Panc1 (cell line): ENCODE data around the gene NME5. TPM values are rescaled to one million over a fixed set of nuclear protein-coding genes. Genes with fewer than 3 reads are reported as not detected.

Experiments
- ATAC-seq: fragments of 200-7000 bp; cut with Tn5 transposase; 2 replicates; pipeline ENCODE4 v1.9.1; 2020; ENCODE audit warnings: mild to moderate bottlenecking, moderate library complexity
- BruUV-seq: library from RNA; stranded (reverse); fragments of 400-500 nt; replicated peaks from 2 replicates; lab custom pipeline; 2021; lab: Mats Ljungman, UMichigan
- CTCF ChIA-PET: fragments of 300-600 bp; sonication (Branson Sonifier 250); formaldehyde crosslinking; loops from one replicate; lab custom pipeline; 2022; ENCODE audit warnings: antibody characterized with exemption; lab: Charles Lee
- POLR2A ChIA-PET: fragments of 300-600 bp; sonication (Branson Sonifier 250); formaldehyde crosslinking; loops from one replicate; lab custom pipeline; 2022; ENCODE audit warnings: antibody characterized with exemption; lab: Charles Lee
- DNase-seq: peaks from one replicate; pipeline ENCODE4 v3.0.0-alpha.2; 2010; ENCODE audit warnings: low read depth, low spot score
- H3K27ac ChIP-seq: 2 replicates; pipeline ENCODE4 v1.5.1; 2011; ENCODE audit warnings: mild to moderate bottlenecking, low read length, inconsistent platforms
- H3K27me3 ChIP-seq: fragments of 200-500 bp; sonication (Bioruptor generic); 2 replicates; pipeline ENCODE4 v1.6.0; 2014; ENCODE audit warnings: low read length, inconsistent platforms; ENCODE audit not compliant: control insufficient read depth, insufficient read depth
- H3K36me3 ChIP-seq: fragments of 200-500 bp; sonication (Bioruptor generic); 2 replicates; pipeline ENCODE4 v1.5.1; 2014; ENCODE audit warnings: inconsistent platforms, mild to moderate bottlenecking, low read length, moderate library complexity; ENCODE audit not compliant: control insufficient read depth, insufficient read depth
- H3K4me1 ChIP-seq: 2 replicates; pipeline ENCODE4 v1.5.1; 2011; ENCODE audit warnings: inconsistent platforms, mild to moderate bottlenecking, low read length, moderate library complexity; ENCODE audit not compliant: control insufficient read depth, insufficient read depth
- H3K4me3 ChIP-seq, 2 experiments: 2 replicates each; pipeline ENCODE4 v1.5.1; 2011 to 2012; ENCODE audit warnings: low read depth in 2 of 2, low read length in 2 of 2, mild to moderate bottlenecking in 2 of 2, inconsistent platforms in 1 of 2, moderate library complexity in 1 of 2
- H3K9me3 ChIP-seq: fragments of 200-500 bp; sonication (Bioruptor generic); 2 replicates; pipeline ENCODE4 v1.5.1; 2014; ENCODE audit warnings: low read depth, mild to moderate bottlenecking, inconsistent platforms, low read length, moderate library complexity; ENCODE audit not compliant: control insufficient read depth, insufficient read depth
- CTCF ChIP-seq: fragments of 450-650 bp; IDR thresholded peaks from 2 replicates; pipeline ENCODE4 v1.5.1; 2017; ENCODE audit warnings: mild to moderate bottlenecking
- POLR2AphosphoS5 ChIP-seq: IDR thresholded peaks from 2 replicates; pipeline ENCODE4 v1.6.1; 2012; ENCODE audit warnings: mild to moderate bottlenecking, low read depth, low read length, moderate library complexity
- REST ChIP-seq, 2 experiments: IDR thresholded peaks; 2 replicates each; pipeline ENCODE4 v1.6.1; 2011 to 2012; ENCODE audit warnings: low read depth in 2 of 2, control low read depth in 1 of 2, low read length in 1 of 2, mild to moderate bottlenecking in 1 of 2, moderate library complexity in 1 of 2; ENCODE audit not compliant: insufficient read depth in 1 of 2
- SIN3A ChIP-seq: IDR thresholded peaks from 2 replicates; pipeline ENCODE4 v1.6.1; 2012; ENCODE audit warnings: low read depth, mild to moderate bottlenecking, low read length, moderate library complexity, borderline replicate concordance; ENCODE audit not compliant: insufficient read depth
- TCF7L2 ChIP-seq: IDR thresholded peaks from 2 replicates; pipeline ENCODE4 v1.6.1; 2011; ENCODE audit warnings: mild to moderate bottlenecking, low read depth, low read length, inconsistent platforms
- in situ Hi-C: cut with HindIII; loops from 2 replicates; pipeline ENCODE4 v1.10.0; 2016; ENCODE audit warnings: low sequenced_read_pairs, low pct_unique_long_range_greater_than_20kb
- intact Hi-C: fragments of 100-400 bp; cut with micrococcal nuclease; formaldehyde crosslinking; loops from one replicate; pipeline ENCODE4 v1.10.0; 2022; ENCODE audit not compliant: unreplicated experiment
- total RNA-seq: library from RNA; stranded (reverse); gene quantifications from one replicate; pipeline ENCODE4 v1.2.1, GENCODE V29; 2021; ENCODE audit not compliant: unreplicated experiment

Gene NME5
- total RNA-seq, 1 experiment from 2014 or later, result 1.7 TPM

- in situ Hi-C loops (no loop called here), intact Hi-C loops (no loop called here)
- Histone ChIP-seq H3K27ac (no peak overlapping the region), H3K9me3 (no peaks in the 10 kb centered on the region), H3K36me3 (no peaks in the 10 kb centered on the region), H3K27me3 (no peaks in the 10 kb centered on the region), H3K4me1 (peaks cover 3% of the 10 kb centered on the region; the same call in 1 of the 2 replicates), H3K4me3 (no peak overlapping the region)
- no TSS peak for BruUV-seq
- no peak for DNase-seq
- ATAC-seq, result no peak
- POLR2A ChIA-PET, result no interaction called here
- TF ChIP-seq CTCF, result no peak
- TF ChIP-seq REST (IDR thresholded peaks at IDR 0.05; ENCODE audit: insufficient read depth in 1 of 2, low read depth in 2 of 2, low read length in 1 of 2), result no peak
- TF ChIP-seq SIN3A, result no peak
- no peak for TF ChIP-seq TCF7L2
- TF ChIP-seq POLR2AphosphoS5, result no peak
- CTCF ChIA-PET, result no interaction called here
These were observed 28.0 kb downstream of the NME5 start for GRCh38 chr5:138111181-138111580.

DNA sequence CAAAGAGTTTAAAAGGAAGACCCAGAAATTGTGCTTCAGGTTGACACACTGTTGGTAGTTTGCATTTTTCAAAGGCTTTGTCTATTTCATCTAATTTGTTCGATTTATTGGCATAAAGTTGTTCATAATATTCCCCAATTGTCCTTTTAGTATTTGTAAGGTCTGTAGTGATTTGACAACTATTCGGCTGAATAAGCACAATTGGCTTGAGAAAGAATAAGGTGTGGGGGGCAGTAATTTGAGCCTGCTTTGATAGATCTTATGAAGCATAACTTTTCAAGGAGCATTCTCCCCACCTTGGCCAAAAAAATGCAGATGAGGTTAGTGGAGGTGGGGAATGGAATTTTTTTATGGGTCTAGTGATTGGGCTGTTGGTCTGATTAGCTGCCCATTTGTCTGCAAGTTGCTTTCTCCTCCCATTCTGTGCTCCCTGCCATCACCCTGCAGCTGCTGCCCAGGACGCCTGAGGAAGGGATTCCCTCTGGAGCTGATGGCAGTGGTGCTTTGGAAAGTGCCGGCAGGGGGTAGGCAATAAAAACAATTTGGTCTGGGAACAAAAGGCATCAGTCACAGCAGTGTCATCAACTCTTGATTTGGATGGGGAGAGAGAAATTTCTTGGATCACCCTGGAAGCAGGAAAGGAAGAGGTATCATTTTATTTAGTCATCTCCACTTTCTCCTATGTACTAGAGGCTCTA is 28.8 kb downstream of the NME5 start:
- no peak overlapping the region for H3K4me3 ChIP-seq
- peaks cover 3% of the 10 kb centered on the region; the same call in 1 of the 2 replicates for H3K4me1 ChIP-seq
- TF ChIP-seq TCF7L2 (no peak), CTCF (no peak), SIN3A (no peak), POLR2AphosphoS5 (no peak), REST (IDR thresholded peaks at IDR 0.05; ENCODE audit: insufficient read depth in 1 of 2, low read depth in 2 of 2, low read length in 1 of 2) (no peak)
- no TSS peak for BruUV-seq
- intact Hi-C loops, result no loop called here
- in situ Hi-C loops, result no loop called here
- no peak overlapping the region for H3K27ac ChIP-seq
- no peaks in the 10 kb centered on the region for H3K27me3 ChIP-seq
- no peaks in the 10 kb centered on the region for H3K36me3 ChIP-seq
- ATAC-seq, result peak; percentile 51; the same call in 1 of the 2 replicates
- CTCF ChIA-PET, result interaction anchor here (0.5 kb wide), 1 partner anchor 17 kb away, joined by 6 read pairs; no protein-coding TSS in a partner anchor
- no peak for DNase-seq
- no peaks in the 10 kb centered on the region for H3K9me3 ChIP-seq
- POLR2A ChIA-PET, result no interaction called here
